ENCODE results near the gene ABCC12. TPM values are rescaled to one million over a fixed set of nuclear protein-coding genes. Genes with fewer than 3 reads are reported as not detected.

The ABCC12 gene
- total RNA-seq, 2 donors from 2014 or later, result 2.2 TPM; not detected in 1

DNA sequence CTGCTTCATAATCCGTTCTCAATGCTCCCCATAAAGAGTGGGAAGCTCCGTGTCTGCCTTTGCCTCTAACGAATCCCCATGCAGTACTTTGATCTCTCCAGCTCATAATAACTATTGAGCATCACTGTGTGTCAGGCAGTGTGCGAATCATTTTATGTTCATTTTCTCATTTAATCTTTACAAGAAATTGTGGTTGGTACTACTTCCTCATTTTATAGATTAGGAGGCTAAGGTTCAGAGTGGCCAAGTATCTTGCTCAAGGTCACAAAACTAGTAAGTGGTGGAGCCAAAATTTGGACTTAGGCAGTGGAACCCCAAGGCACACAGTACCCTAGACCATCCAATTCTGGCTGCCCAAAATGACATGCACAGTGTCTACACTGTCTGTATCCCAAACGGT, 44.8 kb downstream of the ABCC12 start:
- H3K27ac ChIP-seq, result no peak overlapping the region
- 71% methylated on average over 5 of the region's 5 CpGs for WGBS
- H3K4me3 ChIP-seq, result no peak overlapping the region
- no peaks in the 10 kb centered on the region for H3K27me3 ChIP-seq (replicated peaks; ENCODE audit: insufficient read depth)
- TF ChIP-seq POLR2AphosphoS5 (IDR thresholded peaks at IDR 0.05) (no peak), POLR2A (IDR thresholded peaks at IDR 0.05) (no peak)
- TF ChIP-seq, protein P1, sequence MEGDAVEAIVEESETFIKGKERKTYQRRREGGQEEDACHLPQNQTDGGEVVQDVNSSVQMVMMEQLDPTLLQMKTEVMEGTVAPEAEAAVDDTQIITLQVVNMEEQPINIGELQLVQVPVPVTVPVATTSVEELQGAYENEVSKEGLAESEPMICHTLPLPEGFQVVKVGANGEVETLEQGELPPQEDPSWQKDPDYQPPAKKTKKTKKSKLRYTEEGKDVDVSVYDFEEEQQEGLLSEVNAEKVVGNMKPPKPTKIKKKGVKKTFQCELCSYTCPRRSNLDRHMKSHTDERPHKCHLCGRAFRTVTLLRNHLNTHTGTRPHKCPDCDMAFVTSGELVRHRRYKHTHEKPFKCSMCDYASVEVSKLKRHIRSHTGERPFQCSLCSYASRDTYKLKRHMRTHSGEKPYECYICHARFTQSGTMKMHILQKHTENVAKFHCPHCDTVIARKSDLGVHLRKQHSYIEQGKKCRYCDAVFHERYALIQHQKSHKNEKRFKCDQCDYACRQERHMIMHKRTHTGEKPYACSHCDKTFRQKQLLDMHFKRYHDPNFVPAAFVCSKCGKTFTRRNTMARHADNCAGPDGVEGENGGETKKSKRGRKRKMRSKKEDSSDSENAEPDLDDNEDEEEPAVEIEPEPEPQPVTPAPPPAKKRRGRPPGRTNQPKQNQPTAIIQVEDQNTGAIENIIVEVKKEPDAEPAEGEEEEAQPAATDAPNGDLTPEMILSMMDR (IDR thresholded peaks at IDR 0.05), result no peak
- H3K4me1 ChIP-seq (replicated peaks), result no peaks in the 10 kb centered on the region
- H3K36me3 ChIP-seq, result no peaks in the 10 kb centered on the region
- DNase-seq (ENCODE audit: low spot score), result no peak
- no peaks in the 10 kb centered on the region for H3K9me3 ChIP-seq
- intact Hi-C loops (cut with DNase I), result no loop called here

DNA sequence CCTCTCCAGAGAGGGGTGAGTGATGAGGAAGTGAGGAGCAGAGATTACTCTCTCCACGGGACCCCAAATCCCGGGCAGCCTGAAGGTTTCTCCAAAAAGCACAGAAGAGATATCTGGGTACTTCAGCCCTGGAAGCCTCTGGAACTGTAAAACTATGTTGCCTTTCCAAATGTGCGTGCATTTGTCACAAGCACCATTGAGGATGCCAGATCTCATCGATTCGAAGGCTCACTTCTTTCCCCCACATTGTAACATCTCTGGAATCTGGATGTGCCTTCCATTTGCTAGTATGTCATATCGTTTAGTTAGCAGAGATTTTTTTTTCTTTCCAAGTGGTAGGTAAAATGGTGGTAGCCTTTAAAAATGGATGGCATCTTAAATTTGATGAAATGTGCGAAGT, 45.8 kb downstream of the ABCC12 start:
- no peak for DNase-seq (ENCODE audit: low spot score)
- Histone ChIP-seq H3K9me3 (no peaks in the 10 kb centered on the region), H3K4me3 (no peak overlapping the region), H3K27ac (no peak overlapping the region), H3K27me3 (replicated peaks; ENCODE audit: insufficient read depth) (no peaks in the 10 kb centered on the region), H3K36me3 (no peaks in the 10 kb centered on the region), H3K4me1 (replicated peaks) (no peaks in the 10 kb centered on the region)
- intact Hi-C loops (cut with DNase I), result no loop called here
- TF ChIP-seq POLR2A (IDR thresholded peaks at IDR 0.05) (no peak), POLR2AphosphoS5 (IDR thresholded peaks at IDR 0.05) (no peak)
- TF ChIP-seq, protein P1 (IDR thresholded peaks at IDR 0.05), result no peak
- WGBS, result 76% methylated on average over 7 of the region's 7 CpGs

DNA sequence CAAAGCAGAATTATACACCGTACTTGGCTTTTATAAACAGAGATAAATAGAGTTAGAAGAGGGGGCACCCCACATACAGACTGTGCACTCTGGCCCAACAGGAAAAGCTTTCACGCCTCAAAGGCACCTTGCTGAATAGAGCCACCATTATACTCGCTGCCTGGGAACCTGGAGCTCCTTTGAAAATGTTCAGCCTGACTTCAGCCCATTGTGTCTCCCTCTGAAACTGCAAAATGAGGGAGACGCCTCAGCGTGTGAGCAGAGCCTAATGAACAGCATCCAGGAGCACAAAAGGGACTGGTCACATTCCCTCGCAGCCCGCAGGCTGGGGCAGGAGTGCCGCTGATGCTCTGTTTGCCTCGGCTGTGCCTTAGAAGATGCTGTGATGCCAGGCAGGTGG, 46.3 kb downstream of the ABCC12 start:
- no peak for DNase-seq (ENCODE audit: low spot score)
- TF ChIP-seq, protein P1 (IDR thresholded peaks at IDR 0.05), result no peak
- no peak for TF ChIP-seq POLR2A (IDR thresholded peaks at IDR 0.05)
- no peak for TF ChIP-seq POLR2AphosphoS5 (IDR thresholded peaks at IDR 0.05)
- intact Hi-C loops (cut with DNase I), result no loop called here
- H3K4me1 ChIP-seq (replicated peaks), result no peaks in the 10 kb centered on the region
- no peak overlapping the region for H3K4me3 ChIP-seq
- no peak overlapping the region for H3K27ac ChIP-seq
- no peaks in the 10 kb centered on the region for H3K9me3 ChIP-seq
- WGBS, result 34% methylated on average over 9 of the region's 9 CpGs
- H3K36me3 ChIP-seq, result no peaks in the 10 kb centered on the region
- no peaks in the 10 kb centered on the region for H3K27me3 ChIP-seq (replicated peaks; ENCODE audit: insufficient read depth)

DNA sequence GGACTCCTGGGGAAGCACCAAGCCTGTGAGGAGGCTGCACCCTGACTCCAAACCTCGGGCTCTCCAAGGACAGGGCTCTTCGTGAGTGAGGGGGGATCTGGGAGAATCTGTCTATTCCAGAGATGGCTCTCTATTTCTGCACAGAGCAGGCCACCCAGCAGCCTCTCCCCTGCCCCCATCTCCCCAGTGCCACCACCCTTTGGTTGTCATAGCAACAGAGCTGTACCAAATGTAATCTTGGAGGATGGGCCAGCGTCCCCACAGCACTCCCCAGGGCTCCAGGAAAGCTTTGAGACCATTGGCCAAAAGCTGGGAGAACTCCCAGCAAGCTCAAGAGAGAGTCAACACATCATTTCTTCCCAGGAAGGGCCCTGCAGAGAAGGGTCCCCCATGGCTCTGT, 49.3 kb downstream of the ABCC12 start:
- H3K9me3 ChIP-seq, result no peaks in the 10 kb centered on the region
- TF ChIP-seq, protein P1 (IDR thresholded peaks at IDR 0.05), result no peak
- TF ChIP-seq POLR2AphosphoS5 (IDR thresholded peaks at IDR 0.05) (no peak), POLR2A (IDR thresholded peaks at IDR 0.05) (no peak)
- no peaks in the 10 kb centered on the region for H3K36me3 ChIP-seq
- intact Hi-C loops (cut with DNase I), result no loop called here
- no peak overlapping the region for H3K27ac ChIP-seq
- no peaks in the 10 kb centered on the region for H3K4me1 ChIP-seq (replicated peaks)
- no peaks in the 10 kb centered on the region for H3K27me3 ChIP-seq (replicated peaks; ENCODE audit: insufficient read depth)
- no peak overlapping the region for H3K4me3 ChIP-seq
- DNase-seq (ENCODE audit: low spot score), result no peak
- 62% methylated on average over 3 of the region's 3 CpGs for WGBS

Other genes with a start within 250 kb of the ABCC12 start
- gene LONP2, start 88.3 kb upstream of the ABCC12 start, total RNA-seq, result 10 to 100 TPM; 74.6 to 81.0 TPM
- 1 to 10 TPM; 1.5 TPM for gene ABCC11, start 91.5 kb upstream of the ABCC12 start, total RNA-seq
- 10 to 100 TPM; 24.0 to 36.1 TPM for gene SIAH1, start 229.4 kb upstream of the ABCC12 start, total RNA-seq

Measured in prostate gland (tissue), 2 donors.